GM18868 (cell line): ENCODE data around the gene EXOC6.
"Not testable (repeated sequence)": the region's sequence is repeated elsewhere in the genome, so short reads cannot be mapped to it uniquely, and the experiment has no call there.

Experiments used
- ATAC-seq: cut with Tn5 transposase; IDR thresholded peaks from one replicate; pipeline ENCODE4 v1.9.1; 2021; ENCODE audit warnings: mild to moderate bottlenecking, moderate library complexity; ENCODE audit not compliant: unreplicated experiment

The EXOC6 gene

GRCh38 chr10:92876509-92877036, 28.3 kb downstream of the EXOC6 start:
- ATAC-seq: no peak

- ATAC-seq: no peak
Observed at GRCh38 chr10:92880233-92880861, 32.0 kb downstream of the EXOC6 start.

- ATAC-seq: no peak
Observed at GRCh38 chr10:92880917-92881316, 32.6 kb downstream of the EXOC6 start.

- no peak for ATAC-seq
Observed at GRCh38 chr10:92886334-92886961, 38.1 kb downstream of the EXOC6 start.

GRCh38 chr10:92890471-92890870, 42.2 kb downstream of the EXOC6 start:
- ATAC-seq: no peak

GRCh38 chr10:92891885-92892690, 43.8 kb downstream of the EXOC6 start:
- no peak for ATAC-seq

GRCh38 chr10:92892691-92893054, 44.4 kb downstream of the EXOC6 start:
- no peak for ATAC-seq

- no peak for ATAC-seq
Observed at GRCh38 chr10:92894081-92894655, 45.8 kb downstream of the EXOC6 start.

GRCh38 chr10:92897916-92898315, 49.6 kb downstream of the EXOC6 start:
- no peak for ATAC-seq

- ATAC-seq: no peak
Observed at GRCh38 chr10:92901819-92902251, 53.5 kb downstream of the EXOC6 start.

GRCh38 chr10:92903633-92904032, 55.3 kb downstream of the EXOC6 start:
- no peak for ATAC-seq

- no peak for ATAC-seq
Observed at GRCh38 chr10:92907280-92907679, 59.0 kb downstream of the EXOC6 start.

- not testable (repeated sequence) for ATAC-seq
Observed at GRCh38 chr10:92912631-92913030, 64.3 kb downstream of the EXOC6 start.

- ATAC-seq: no peak
Observed at GRCh38 chr10:92913973-92914372, 65.7 kb downstream of the EXOC6 start.

- ATAC-seq: peak; percentile 84
Observed at GRCh38 chr10:92914478-92915325, 66.4 kb downstream of the EXOC6 start.

GRCh38 chr10:92915892-92916291, 67.6 kb downstream of the EXOC6 start:
- no peak for ATAC-seq

GRCh38 chr10:92916433-92916832, 68.1 kb downstream of the EXOC6 start:
- no peak for ATAC-seq

GRCh38 chr10:92918603-92919002, 70.3 kb downstream of the EXOC6 start:
- ATAC-seq: no peak

- ATAC-seq: no peak
Observed at GRCh38 chr10:92920866-92921265, 72.5 kb downstream of the EXOC6 start.

- no peak for ATAC-seq
Observed at GRCh38 chr10:92923416-92923815, 75.1 kb downstream of the EXOC6 start.
